Trophoblast cell (in vitro differentiated cells and primary cell): Measurements from ENCODE around the gene KCNMB1.
A peak's percentile ranks its signal among the peaks of the same experiment; 100 is the strongest.

ENCODE experiments used
- DNase-seq, 2 donors: peaks; one replicate each; pipeline ENCODE4 v3.0.0-alpha.2; 2016
- H2AFZ ChIP-seq: 2 replicates; pipeline ENCODE4 v1.6.1; 2013; ENCODE audit warnings: low read length, moderate library complexity, mild to moderate bottlenecking; ENCODE audit not compliant: insufficient read depth, poor library complexity
- H2AK5ac ChIP-seq: 2 replicates; pipeline ENCODE4 v1.6.1; 2013; ENCODE audit warnings: mild to moderate bottlenecking, low read length
- H2BK120ac ChIP-seq: 2 replicates; pipeline ENCODE4 v1.6.1; 2013; ENCODE audit warnings: low read length, mild to moderate bottlenecking, moderate library complexity; ENCODE audit not compliant: insufficient read depth, poor library complexity
- H2BK12ac ChIP-seq: 2 replicates; pipeline ENCODE4 v1.6.1; 2013; ENCODE audit warnings: mild to moderate bottlenecking, low read length, moderate library complexity
- H2BK5ac ChIP-seq: 2 replicates; pipeline ENCODE4 v1.6.1; 2013; ENCODE audit warnings: low read length, low read depth, moderate library complexity, mild to moderate bottlenecking; ENCODE audit not compliant: poor library complexity
- H3K14ac ChIP-seq: 2 replicates; pipeline ENCODE4 v1.6.1; 2013; ENCODE audit warnings: mild to moderate bottlenecking, low read length
- H3K18ac ChIP-seq: 2 replicates; pipeline ENCODE4 v1.6.1; 2013; ENCODE audit warnings: mild to moderate bottlenecking, low read length
- H3K23ac ChIP-seq: 2 replicates; pipeline ENCODE4 v1.6.1; 2013; ENCODE audit warnings: low read length
- H3K27ac ChIP-seq: 2 replicates; pipeline ENCODE4 v1.5.1; 2013; ENCODE audit warnings: low read depth, mild to moderate bottlenecking, inconsistent platforms, low read length, moderate library complexity
- H3K27me3 ChIP-seq: 2 replicates; pipeline ENCODE4 v1.6.1; 2013; ENCODE audit warnings: inconsistent platforms, mild to moderate bottlenecking, low read length, moderate library complexity; ENCODE audit not compliant: insufficient read depth
- H3K36me3 ChIP-seq, 2 experiments: 1 replicate in 1 of 2; 2 replicates in 1 of 2; pipeline ENCODE4 v1.6.1; 2013; ENCODE audit warnings: low read length in 2 of 2, mild to moderate bottlenecking in 2 of 2, moderate library complexity in 1 of 2; ENCODE audit not compliant: insufficient read depth in 2 of 2, control insufficient read depth in 1 of 2
- H3K4ac ChIP-seq: 2 replicates; pipeline ENCODE4 v1.6.1; 2013; ENCODE audit warnings: low read depth, mild to moderate bottlenecking, low read length, moderate library complexity
- H3K4me1 ChIP-seq, 2 experiments: 1 replicate in 1 of 2; 2 replicates in 1 of 2; pipeline ENCODE4 v1.6.1; 2013; ENCODE audit warnings: low read length in 2 of 2, mild to moderate bottlenecking in 2 of 2, moderate library complexity in 1 of 2; ENCODE audit not compliant: insufficient read depth in 2 of 2, control insufficient read depth in 1 of 2
- H3K4me2 ChIP-seq: 2 replicates; pipeline ENCODE4 v1.6.1; 2013; ENCODE audit warnings: inconsistent platforms, mild to moderate bottlenecking, low read length, moderate library complexity
- H3K4me3 ChIP-seq: 2 replicates; pipeline ENCODE4 v1.5.1; 2013; ENCODE audit warnings: mild to moderate bottlenecking, low read depth, low read length, inconsistent platforms
- H3K79me1 ChIP-seq: one replicate; pipeline ENCODE4 v1.6.1; 2013; ENCODE audit warnings: low read length
- H3K79me2 ChIP-seq: 2 replicates; pipeline ENCODE4 v1.6.1; 2013; ENCODE audit warnings: low read length, mild to moderate bottlenecking; ENCODE audit not compliant: control insufficient read depth, insufficient read depth, poor library complexity
- H3K9ac ChIP-seq: 2 replicates; pipeline ENCODE4 v1.6.1; 2013; ENCODE audit warnings: mild to moderate bottlenecking, low read length
- H3K9me3 ChIP-seq: 2 replicates; pipeline ENCODE4 v1.6.1; 2013; ENCODE audit warnings: low read depth, mild to moderate bottlenecking, control low read depth, inconsistent platforms, low read length; ENCODE audit not compliant: insufficient read depth
- H4K12ac ChIP-seq: 2 replicates; pipeline ENCODE4 v1.6.1; 2013; ENCODE audit warnings: low read depth, mild to moderate bottlenecking, low read length, moderate library complexity
- H4K8ac ChIP-seq: 2 replicates; pipeline ENCODE4 v1.6.1; 2013; ENCODE audit warnings: low read depth, mild to moderate bottlenecking, low read length, moderate library complexity
- H4K91ac ChIP-seq: one replicate; pipeline ENCODE4 v1.6.1; 2013; ENCODE audit warnings: low read depth, mild to moderate bottlenecking, low read length, moderate library complexity
- WGBS: extraction: QIAGEN DNeasy Blood & Tissue Kit; methylation state at CpG from one replicate; pipeline ENCODE4 v1.1.7; 2013; ENCODE audit warnings: missing lambda C conversion rate; ENCODE audit not compliant: insufficient read length, insufficient coverage; ENCODE audit errors: extremely low coverage; 5-methylcytosine and 5-hydroxymethylcytosine counted together

The KCNMB1 gene

GRCh38 chr5:170397059-170397458, 7.9 kb upstream of the KCNMB1 start:
- no peak overlapping the region for H3K4ac ChIP-seq
- no peak overlapping the region for H4K91ac ChIP-seq
- H3K27ac ChIP-seq = no peak overlapping the region
- peaks cover 2% of the 10 kb centered on the region for H3K9me3 ChIP-seq
- H2BK12ac ChIP-seq = no peak overlapping the region
- H3K27me3 ChIP-seq = no peaks in the 10 kb centered on the region
- no peak overlapping the region for H2BK5ac ChIP-seq
- no peak overlapping the region for H2BK120ac ChIP-seq
- H3K4me1 ChIP-seq = peaks cover 8 to 11% of the 10 kb centered on the region in 2 experiments
- H2AK5ac ChIP-seq = no peak overlapping the region
- H2AFZ ChIP-seq = no peak overlapping the region
- H3K4me2 ChIP-seq = no peak overlapping the region
- no peak overlapping the region for H4K12ac ChIP-seq
- no peaks in the 10 kb centered on the region for H3K36me3 ChIP-seq
- WGBS = no CpG with 5 or more reads among the region's 2 CpGs
- H3K79me1 ChIP-seq = peaks cover 2% of the 10 kb centered on the region
- DNase-seq = no peak
- H3K18ac ChIP-seq = no peak overlapping the region
- no peak overlapping the region for H4K8ac ChIP-seq
- no peaks in the 10 kb centered on the region for H3K79me2 ChIP-seq
- no peak overlapping the region for H3K9ac ChIP-seq
- H3K14ac ChIP-seq = no peak overlapping the region
- no peak overlapping the region for H3K23ac ChIP-seq
- no peak overlapping the region for H3K4me3 ChIP-seq

GRCh38 chr5:170393958-170394357, 4.8 kb upstream of the KCNMB1 start:
- H2AK5ac ChIP-seq = no peak overlapping the region
- no peak overlapping the region for H3K4ac ChIP-seq
- H2AFZ ChIP-seq = no peak overlapping the region
- no peak overlapping the region for H3K9ac ChIP-seq
- no peak overlapping the region for H3K14ac ChIP-seq
- H2BK5ac ChIP-seq = no peak overlapping the region
- H2BK12ac ChIP-seq = no peak overlapping the region
- no peaks in the 10 kb centered on the region for H3K36me3 ChIP-seq
- H3K4me3 ChIP-seq = no peak overlapping the region
- no peak overlapping the region for H2BK120ac ChIP-seq
- H4K8ac ChIP-seq = no peak overlapping the region
- H3K4me2 ChIP-seq = no peak overlapping the region
- no peak overlapping the region for H4K91ac ChIP-seq
- no peaks in the 10 kb centered on the region for H3K79me2 ChIP-seq
- H3K27ac ChIP-seq = no peak overlapping the region
- H3K4me1 ChIP-seq = peaks cover 8 to 9% of the 10 kb centered on the region in 2 experiments
- WGBS = no CpG with 5 or more reads among the region's 8 CpGs
- no peak for DNase-seq
- no peak overlapping the region for H3K18ac ChIP-seq
- H3K9me3 ChIP-seq = peaks cover 2% of the 10 kb centered on the region
- H3K23ac ChIP-seq = no peak overlapping the region
- no peaks in the 10 kb centered on the region for H3K27me3 ChIP-seq
- H4K12ac ChIP-seq = no peak overlapping the region
- H3K79me1 ChIP-seq = peaks cover 2% of the 10 kb centered on the region

- Histone ChIP-seq H3K18ac (no peak overlapping the region), H3K4ac (no peak overlapping the region), H4K8ac (no peak overlapping the region), H2AFZ (no peak overlapping the region), H2BK12ac (no peak overlapping the region), H3K79me1 (peaks cover 2% of the 10 kb centered on the region), H3K4me2 (no peak overlapping the region), H3K9me3 (peaks cover 2% of the 10 kb centered on the region), H3K36me3 (no peaks in the 10 kb centered on the region), H3K23ac (no peak overlapping the region), H2AK5ac (no peak overlapping the region), H3K4me1 (peaks cover 8 to 11% of the 10 kb centered on the region in 2 experiments), H3K27me3 (no peaks in the 10 kb centered on the region), H4K91ac (no peak overlapping the region), H2BK5ac (no peak overlapping the region), H3K27ac (no peak overlapping the region), H2BK120ac (no peak overlapping the region), H4K12ac (no peak overlapping the region), H3K4me3 (no peak overlapping the region), H3K14ac (no peak overlapping the region), H3K9ac (no peak overlapping the region), H3K79me2 (no peaks in the 10 kb centered on the region)
- no CpG with 5 or more reads among the region's 6 CpGs for WGBS
- DNase-seq = peak; percentile 9 to 28
Observed at GRCh38 chr5:170393235-170393634, 4.1 kb upstream of the KCNMB1 start.

GRCh38 chr5:170390472-170390871, 1.3 kb upstream of the KCNMB1 start:
- Histone ChIP-seq H3K79me2 (no peaks in the 10 kb centered on the region), H3K36me3 (no peaks in the 10 kb centered on the region), H2BK120ac (no peak overlapping the region), H3K27ac (no peak overlapping the region), H3K4ac (no peak overlapping the region), H4K91ac (no peak overlapping the region), H4K8ac (no peak overlapping the region), H2BK5ac (no peak overlapping the region), H3K4me2 (no peak overlapping the region), H3K4me1 (peaks cover 2 to 5% of the 10 kb centered on the region in 2 experiments), H2BK12ac (no peak overlapping the region), H3K14ac (no peak overlapping the region), H3K9me3 (peaks cover 2% of the 10 kb centered on the region), H2AK5ac (no peak overlapping the region), H2AFZ (no peak overlapping the region), H3K9ac (no peak overlapping the region), H4K12ac (no peak overlapping the region), H3K18ac (no peak overlapping the region), H3K79me1 (no peaks in the 10 kb centered on the region), H3K4me3 (no peak overlapping the region), H3K23ac (no peak overlapping the region), H3K27me3 (no peaks in the 10 kb centered on the region)
- no peak for DNase-seq
- no CpG with 5 or more reads among the region's 5 CpGs for WGBS
